A375 (cell line): ENCODE data around the gene PPM1L. TPM values are rescaled to one million over a fixed set of nuclear protein-coding genes. Genes with fewer than 3 reads are reported as not detected.

ENCODE experiments used
- total RNA-seq: library from RNA; depleted of rRNA; stranded (reverse); fragments of >200 nt; shearing (Covaris generic); gene quantifications from 2 replicates; pipeline ENCODE4 v1.2.3, GENCODE V29; 2014; rRNA removed

The PPM1L gene
- 1.5 and 1.6 TPM in 2 replicates for total RNA-seq

DNA sequence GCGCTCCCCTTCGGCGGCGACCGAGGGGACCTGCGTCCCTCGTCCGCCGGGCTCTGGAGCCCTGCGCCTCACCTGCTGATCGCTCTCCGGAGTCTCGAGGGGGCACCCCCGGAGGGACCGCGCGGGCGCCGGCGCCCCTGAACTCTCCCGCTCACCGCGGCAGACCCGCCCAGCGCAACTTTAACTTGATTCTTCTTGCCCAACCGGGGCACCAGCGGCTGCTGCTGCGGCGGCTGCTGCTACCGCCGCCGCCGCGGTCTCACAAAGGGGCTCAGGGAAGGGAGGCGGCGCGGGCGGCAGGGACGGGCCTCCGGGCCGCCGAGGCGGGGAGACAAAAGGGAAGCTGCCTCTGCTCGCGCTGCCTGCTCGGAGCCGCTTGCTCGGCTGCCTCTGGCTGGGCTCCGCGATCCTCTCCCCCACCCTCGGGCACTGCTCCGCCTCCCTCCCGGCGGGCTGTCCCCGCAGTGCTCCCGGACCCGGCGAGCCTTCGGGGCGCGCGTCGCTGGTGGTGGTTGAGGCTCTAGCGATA is at the start of gene PPM1L:
Gene PPM1L (plus strand): TSS at position 456 of the 529 bp plus-strand sequence.

DNA sequence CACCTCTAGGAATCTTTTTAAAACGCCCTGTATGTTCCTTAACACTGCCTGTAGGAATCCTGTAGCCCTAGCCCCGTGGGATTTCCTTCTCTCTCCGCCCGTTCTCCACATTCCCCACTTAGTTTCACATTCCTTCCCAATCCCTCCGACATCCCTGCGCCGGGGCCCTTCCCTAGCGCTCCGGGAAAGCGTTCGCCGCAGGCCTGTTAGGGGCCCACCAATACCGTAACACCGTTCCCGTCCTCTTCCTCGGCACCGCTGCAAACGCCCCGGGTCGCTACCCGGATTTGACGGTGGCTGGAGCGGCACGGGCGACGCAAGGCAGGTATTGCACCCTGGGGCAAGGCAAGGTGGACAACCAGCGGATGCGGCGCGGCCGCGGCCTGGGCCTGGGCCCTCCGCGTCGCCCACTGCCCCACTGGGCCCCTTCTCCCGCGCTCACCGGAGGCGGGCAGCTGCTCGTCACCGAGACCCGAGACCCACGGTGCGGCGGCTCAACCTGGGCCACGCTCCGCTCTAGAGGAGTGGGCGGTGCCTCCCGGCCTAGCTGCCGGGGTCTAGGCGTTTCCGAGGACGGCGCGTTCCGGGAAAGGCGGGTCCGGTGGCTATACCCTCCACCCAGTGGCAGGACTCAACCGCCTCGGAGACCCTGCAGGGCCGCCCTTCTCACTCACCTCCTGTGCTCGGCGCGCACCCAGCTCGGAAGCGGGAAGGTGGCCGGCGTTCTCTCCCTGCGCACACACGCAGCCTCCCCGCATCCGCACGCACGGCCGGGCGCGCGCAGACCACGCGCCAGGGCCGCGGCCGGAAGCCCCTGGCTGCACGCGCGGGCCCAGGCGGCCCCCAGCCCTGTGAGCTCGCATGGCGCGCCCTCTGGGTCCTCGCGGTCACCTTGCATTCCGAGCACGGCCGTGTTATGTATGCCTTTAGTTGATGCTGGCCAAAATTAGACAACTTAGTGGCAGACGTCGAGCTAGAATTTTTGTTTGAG is 348.8 kb downstream of the PPM1L start, which contains the start of gene B3GALNT1:
Gene B3GALNT1 (minus strand): TSS at position 789 of the 991 bp plus-strand sequence. CDS start 18,595 bp downstream, outside the sequence.

Other genes with a start within 250 kb of the PPM1L start
- gene KPNA4, start 190.7 kb upstream of the PPM1L start, total RNA-seq: 18.6 and 22.6 TPM in 2 replicates
- gene ARL14, start 79.1 kb upstream of the PPM1L start, total RNA-seq: 0.24 and 0.30 TPM in 2 replicates